Upper lobe of right lung (tissue), 1 donor: ENCODE results near the gene P2RY2. TPM values are rescaled to one million over a fixed set of nuclear protein-coding genes. Genes with fewer than 3 reads are reported as not detected.

Experiments
- ATAC-seq: fragments of 200-7000 bp; cut with Tn5 transposase; one replicate; pipeline ENCODE4 v1.9.1; 2020; ENCODE audit warnings: mild to moderate bottlenecking, moderate library complexity
- DNase-seq: peaks from one replicate; pipeline ENCODE4 v3.0.0-alpha.2; 2020
- H3K27ac ChIP-seq: fragments of 200-600 bp; one replicate; pipeline ENCODE4 v1.8.0; 2022
- H3K27me3 ChIP-seq: fragments of 200-600 bp; one replicate; pipeline ENCODE4 v1.8.0; 2022; ENCODE audit warnings: mild to moderate bottlenecking
- H3K36me3 ChIP-seq: fragments of 200-600 bp; one replicate; pipeline ENCODE4 v1.8.0; 2022
- H3K4me1 ChIP-seq: fragments of 200-600 bp; one replicate; pipeline ENCODE4 v1.8.0; 2022
- H3K4me3 ChIP-seq: fragments of 200-600 bp; one replicate; pipeline ENCODE4 v1.8.0; 2022; ENCODE audit warnings: mild to moderate bottlenecking
- H3K9me3 ChIP-seq: fragments of 200-600 bp; one replicate; pipeline ENCODE4 v1.8.0; 2022
- intact Hi-C: fragments of 100-400 bp; cut with DNase I; formaldehyde crosslinking; loops from one replicate; pipeline ENCODE4 v1.11.0; 2022
- total RNA-seq: library from RNA; stranded (reverse); fragmentation: NEBNext Ultra II Directional; extraction: Animal tissue kit (Norgen Biotek cat#: 25700); gene quantifications from one replicate; pipeline ENCODE4 v1.2.1, GENCODE V29; 2021
- TF ChIP-seq, protein P1 (sequence below): fragments of 200-600 bp; IDR thresholded peaks from one replicate; pipeline ENCODE4 v1.8.0; 2022; ENCODE audit warnings: antibody characterized with exemption
- donor health status: DM: no; HTN: yes; CAD: no; lungs with severe emphysema.

P2RY2 gene
- total RNA-seq, 1 donor from 2014 or later, result 7.4 TPM

DNA sequence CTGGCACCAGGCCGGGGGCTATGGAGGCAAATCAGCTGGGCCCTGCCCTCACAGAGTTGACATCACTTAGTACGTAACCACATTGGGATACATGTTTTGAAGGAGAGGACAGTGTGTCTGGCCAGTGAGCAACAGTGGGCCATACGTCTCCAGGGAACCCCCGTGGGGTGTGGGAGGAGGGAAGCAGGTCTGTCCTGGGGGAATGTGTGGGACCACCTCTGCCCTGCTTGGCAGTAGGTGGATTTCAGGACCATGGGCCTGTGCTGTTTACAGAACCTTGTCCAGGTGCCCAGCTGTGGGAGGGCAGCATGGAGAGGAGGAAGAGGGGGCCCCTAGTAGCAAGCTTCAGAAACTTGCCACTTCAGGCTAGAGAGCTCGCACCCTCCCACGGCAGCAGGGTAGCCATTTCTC, 21.0 kb downstream of the P2RY2 start:
- Histone ChIP-seq H3K4me3 (no peak overlapping the region), H3K27ac (no peak overlapping the region), H3K27me3 (no peaks in the 10 kb centered on the region), H3K4me1 (peaks cover 15% of the 10 kb centered on the region), H3K36me3 (no peaks in the 10 kb centered on the region), H3K9me3 (no peaks in the 10 kb centered on the region)
- peak; percentile 41 for DNase-seq
- TF ChIP-seq, protein P1, sequence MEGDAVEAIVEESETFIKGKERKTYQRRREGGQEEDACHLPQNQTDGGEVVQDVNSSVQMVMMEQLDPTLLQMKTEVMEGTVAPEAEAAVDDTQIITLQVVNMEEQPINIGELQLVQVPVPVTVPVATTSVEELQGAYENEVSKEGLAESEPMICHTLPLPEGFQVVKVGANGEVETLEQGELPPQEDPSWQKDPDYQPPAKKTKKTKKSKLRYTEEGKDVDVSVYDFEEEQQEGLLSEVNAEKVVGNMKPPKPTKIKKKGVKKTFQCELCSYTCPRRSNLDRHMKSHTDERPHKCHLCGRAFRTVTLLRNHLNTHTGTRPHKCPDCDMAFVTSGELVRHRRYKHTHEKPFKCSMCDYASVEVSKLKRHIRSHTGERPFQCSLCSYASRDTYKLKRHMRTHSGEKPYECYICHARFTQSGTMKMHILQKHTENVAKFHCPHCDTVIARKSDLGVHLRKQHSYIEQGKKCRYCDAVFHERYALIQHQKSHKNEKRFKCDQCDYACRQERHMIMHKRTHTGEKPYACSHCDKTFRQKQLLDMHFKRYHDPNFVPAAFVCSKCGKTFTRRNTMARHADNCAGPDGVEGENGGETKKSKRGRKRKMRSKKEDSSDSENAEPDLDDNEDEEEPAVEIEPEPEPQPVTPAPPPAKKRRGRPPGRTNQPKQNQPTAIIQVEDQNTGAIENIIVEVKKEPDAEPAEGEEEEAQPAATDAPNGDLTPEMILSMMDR, result no peak
- intact Hi-C loops, result loop anchor here (10.0 kb wide), 1 partner anchor 54 kb away; no protein-coding TSS in a partner anchor
- ATAC-seq, result no peak

DNA sequence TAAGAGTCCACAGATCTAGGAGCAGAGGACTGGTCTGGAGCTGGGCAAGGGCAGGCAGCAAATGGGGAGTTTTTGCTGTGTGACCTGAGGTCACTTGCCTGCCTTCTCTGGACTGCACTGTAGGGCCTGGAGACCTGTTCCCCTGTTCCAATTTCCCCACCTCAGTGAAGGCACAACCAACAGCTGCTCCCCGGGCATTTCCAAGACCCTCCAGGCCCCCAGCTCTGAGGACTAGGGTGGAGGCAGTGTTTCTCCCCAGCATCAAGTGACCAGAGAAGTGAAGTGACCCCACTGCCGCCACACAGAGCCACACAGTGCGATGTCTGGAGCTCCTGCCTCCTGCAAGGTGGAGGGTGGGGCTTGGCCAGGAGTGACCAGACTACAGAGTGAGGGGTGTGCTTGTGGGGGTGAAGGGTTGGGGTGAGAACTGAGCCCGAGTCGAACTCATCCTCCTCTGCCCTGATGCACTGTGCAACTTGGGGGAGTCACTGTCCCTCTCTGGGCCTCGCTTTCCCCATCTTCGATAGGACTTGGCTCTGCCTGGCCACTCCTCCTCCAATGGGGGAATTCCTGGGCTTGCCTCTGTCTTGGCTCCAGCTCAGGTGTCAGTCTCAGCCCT, 21.6 kb downstream of the P2RY2 start:
- intact Hi-C loops, result loop anchor here (10.0 kb wide), 1 partner anchor 55 kb away; no protein-coding TSS in a partner anchor
- Histone ChIP-seq H3K36me3 (no peaks in the 10 kb centered on the region), H3K4me1 (peaks cover 15% of the 10 kb centered on the region), H3K27ac (no peak overlapping the region), H3K9me3 (no peaks in the 10 kb centered on the region), H3K27me3 (no peaks in the 10 kb centered on the region), H3K4me3 (no peak overlapping the region)
- TF ChIP-seq, protein P1, result no peak
- ATAC-seq, result no peak
- DNase-seq, result peak; percentile 58

DNA sequence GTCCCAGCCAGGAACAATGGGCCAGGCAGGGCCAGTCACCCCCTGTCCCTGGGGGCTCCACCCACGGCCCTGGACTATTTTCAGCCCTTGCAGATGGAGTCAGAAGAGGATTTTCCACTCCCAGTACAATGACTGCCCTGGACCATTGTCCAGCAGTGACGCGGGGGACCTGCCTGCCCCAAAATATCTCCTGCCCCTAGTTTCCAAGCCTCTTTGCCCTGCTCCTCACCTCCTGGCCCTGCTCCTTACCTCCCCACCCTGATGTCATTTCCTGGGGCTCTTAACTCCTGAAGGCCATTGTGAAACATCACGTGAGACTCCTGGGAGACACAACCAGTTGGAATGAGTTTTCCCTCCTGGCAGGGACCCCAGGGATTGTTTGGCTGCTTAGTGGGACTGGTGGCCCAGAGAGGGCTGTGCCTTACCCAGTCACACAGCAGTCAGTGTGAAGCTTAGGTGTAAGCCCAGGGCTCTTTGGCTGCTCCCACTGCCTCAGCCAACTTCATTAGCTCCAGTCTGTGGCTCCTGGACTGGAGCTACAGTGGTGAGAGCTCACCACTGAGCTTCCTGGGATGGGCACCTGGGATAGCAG, 22.2 kb downstream of the P2RY2 start:
- DNase-seq (peak; percentile 48), ATAC-seq (no peak)
- Histone ChIP-seq H3K27ac (no peak overlapping the region), H3K36me3 (no peaks in the 10 kb centered on the region), H3K4me3 (no peak overlapping the region), H3K27me3 (no peaks in the 10 kb centered on the region), H3K9me3 (no peaks in the 10 kb centered on the region), H3K4me1 (peaks cover 15% of the 10 kb centered on the region)
- intact Hi-C loops, result no loop called here
- TF ChIP-seq, protein P1, result no peak

DNA sequence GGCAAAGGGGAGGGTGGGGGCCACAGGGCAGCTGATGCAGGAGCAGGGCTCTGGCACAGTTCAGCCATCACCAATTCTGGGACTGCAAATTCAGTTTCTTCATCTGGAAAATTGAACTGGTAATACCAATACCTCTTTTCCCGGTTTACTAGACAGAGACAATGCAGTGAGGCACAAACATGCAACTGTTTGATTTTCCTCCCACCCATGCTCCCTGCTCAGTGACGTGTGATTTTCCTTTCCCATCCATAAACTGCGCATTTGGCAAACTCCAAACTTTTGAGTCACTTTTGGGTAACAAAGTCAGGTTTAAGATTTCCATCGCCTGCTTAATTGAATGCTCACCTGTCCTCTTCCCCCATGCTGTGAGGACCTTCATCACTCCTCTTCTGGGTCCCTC, 23.2 kb downstream of the P2RY2 start:
- DNase-seq, result no peak
- intact Hi-C loops, result no loop called here
- H3K4me1 ChIP-seq, result peaks cover 15% of the 10 kb centered on the region
- no peaks in the 10 kb centered on the region for H3K9me3 ChIP-seq
- H3K27ac ChIP-seq, result no peak overlapping the region
- H3K4me3 ChIP-seq, result no peak overlapping the region
- no peaks in the 10 kb centered on the region for H3K36me3 ChIP-seq
- ATAC-seq, result no peak
- no peaks in the 10 kb centered on the region for H3K27me3 ChIP-seq
- TF ChIP-seq, protein P1, result no peak

DNA sequence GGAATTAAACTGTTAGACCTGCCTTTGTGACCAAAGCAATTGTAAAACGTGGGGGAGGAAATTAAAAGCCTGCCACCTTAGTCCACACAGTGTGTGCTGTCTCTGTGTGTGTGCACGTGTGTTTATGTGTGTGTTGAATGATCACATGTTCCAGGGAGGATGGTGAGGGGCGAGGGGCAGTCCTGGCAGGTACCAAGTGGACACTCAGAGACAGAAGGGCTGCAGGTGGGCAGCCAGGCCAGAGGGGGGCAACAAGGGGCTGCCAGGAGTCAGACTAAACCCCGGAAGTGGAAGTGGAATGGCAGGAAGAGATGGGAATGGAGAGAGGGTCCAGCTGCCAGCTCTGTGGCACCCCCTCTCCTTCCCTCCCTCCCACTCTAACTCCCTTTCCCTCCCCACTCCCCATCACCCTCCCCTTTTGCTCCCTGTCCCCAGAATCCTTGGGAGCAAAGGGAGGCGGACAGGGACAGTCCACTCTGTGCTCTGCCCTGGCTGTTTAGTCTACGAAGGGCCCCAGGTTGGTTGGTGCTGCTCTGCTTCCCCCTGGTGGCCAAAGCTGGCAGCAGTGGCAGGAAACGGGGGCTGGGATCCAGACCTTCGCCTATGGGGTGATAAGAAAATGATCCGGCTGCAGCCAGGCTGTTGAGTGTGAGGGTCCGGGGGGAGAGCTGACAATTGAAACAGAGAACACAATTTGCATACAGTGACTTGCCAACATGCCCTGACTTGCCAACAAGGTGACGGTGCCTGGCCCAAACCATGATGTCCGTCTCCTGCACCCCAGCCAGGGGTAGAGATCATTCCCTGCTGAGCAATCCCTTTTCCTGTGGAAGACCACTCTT, 24.4 kb downstream of the P2RY2 start:
- DNase-seq, result peak; percentile 85
- no peaks in the 10 kb centered on the region for H3K27me3 ChIP-seq
- H3K27ac ChIP-seq, result no peak overlapping the region
- ATAC-seq, result peak; percentile 92
- peaks cover 15% of the 10 kb centered on the region for H3K4me1 ChIP-seq
- no peak overlapping the region for H3K4me3 ChIP-seq
- TF ChIP-seq, protein P1, result peak; percentile 81
- no peaks in the 10 kb centered on the region for H3K9me3 ChIP-seq
- intact Hi-C loops, result no loop called here
- no peaks in the 10 kb centered on the region for H3K36me3 ChIP-seq
